Left colon (tissue), 2 donors: ENCODE data around the gene CHKB. TPM values are rescaled to one million over a fixed set of nuclear protein-coding genes. Genes with fewer than 3 reads are reported as not detected.

Experiments
- ATAC-seq: fragments of 200-7000 bp; cut with Tn5 transposase; one replicate; pipeline ENCODE4 v1.9.1; 2020; ENCODE audit warnings: mild to moderate bottlenecking, moderate library complexity
- DNase-seq, 2 donors: peaks; one replicate each; pipeline ENCODE4 v3.0.0-alpha.2; 2020
- intact Hi-C, 2 donors: fragments of 100-400 bp; cut with DNase I in 1 of 2; cut with micrococcal nuclease in 1 of 2; formaldehyde crosslinking; loops; one replicate each; pipeline versions ENCODE4 v1.11.2 to v1.14.0; 2022; cut with DNase I, micrococcal nuclease
- total RNA-seq, 2 donors: library from RNA; stranded (reverse); fragmentation: NEBNext Ultra II Directional; extraction: Animal tissue kit (Norgen Biotek cat#: 25700); gene quantifications; one replicate each; pipeline ENCODE4 v1.2.1, GENCODE V29; 2021
- donor health status: DM: no; HTN: no; CAD: no.
- donor health status: DM: yes; HTN: yes; CAD: no.

CHKB gene
- total RNA-seq, 2 donors from 2014 or later, result 66.9 to 72.7 TPM

DNA sequence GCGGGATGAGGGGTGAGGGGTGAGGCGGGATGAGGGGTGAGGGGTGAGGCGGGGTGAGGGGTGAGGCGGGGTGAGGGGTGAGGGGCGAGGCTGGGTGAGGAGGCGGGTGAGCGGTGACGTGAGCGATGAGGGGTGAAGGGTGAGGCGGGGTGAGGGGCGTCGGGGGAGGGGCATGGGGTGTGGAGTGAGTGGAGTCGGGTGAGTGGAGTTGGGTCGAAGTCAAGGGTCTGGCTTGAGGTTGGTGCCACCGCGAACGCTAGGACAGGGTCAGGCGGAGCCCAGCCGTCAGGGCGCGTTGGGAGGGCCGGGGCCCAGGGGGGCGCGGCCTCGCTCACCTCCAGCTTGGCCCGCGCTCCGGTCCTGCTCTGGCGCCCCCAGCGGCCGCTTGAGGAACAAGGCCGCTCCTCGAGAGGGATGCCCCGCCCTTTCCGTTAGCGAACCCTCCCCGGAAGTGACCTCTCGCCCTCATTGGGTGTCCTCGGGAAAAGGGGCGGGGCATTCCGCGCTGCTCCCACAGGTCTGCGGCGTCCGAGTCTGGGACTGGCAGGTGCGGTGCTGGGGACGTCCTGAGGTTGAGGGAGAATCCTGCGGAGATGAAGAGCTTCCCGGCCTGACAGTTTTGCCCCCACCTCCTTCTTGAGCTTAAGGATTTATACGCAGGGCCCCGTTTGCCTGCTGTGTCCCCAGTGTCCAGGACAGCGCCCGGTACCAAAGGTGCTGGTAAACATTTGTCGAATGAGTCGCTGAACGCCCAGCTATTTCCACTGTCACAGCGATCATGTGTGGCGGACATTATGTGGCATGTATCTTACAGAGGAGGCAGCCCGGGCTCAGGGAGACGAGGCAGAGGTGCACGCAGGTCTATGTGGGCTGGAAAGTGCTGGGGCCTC is 19.9 kb downstream of the CHKB start, which contains the start of gene SYCE3:
TSS of gene SYCE3 (minus strand) at position 397 of the 890 bp plus-strand sequence. CDS start 6,514 bp downstream, outside the sequence.
- peak; percentile 90 for ATAC-seq
- peak; percentile 98 to 100 for DNase-seq
- intact Hi-C loops, result no loop called here

DNA sequence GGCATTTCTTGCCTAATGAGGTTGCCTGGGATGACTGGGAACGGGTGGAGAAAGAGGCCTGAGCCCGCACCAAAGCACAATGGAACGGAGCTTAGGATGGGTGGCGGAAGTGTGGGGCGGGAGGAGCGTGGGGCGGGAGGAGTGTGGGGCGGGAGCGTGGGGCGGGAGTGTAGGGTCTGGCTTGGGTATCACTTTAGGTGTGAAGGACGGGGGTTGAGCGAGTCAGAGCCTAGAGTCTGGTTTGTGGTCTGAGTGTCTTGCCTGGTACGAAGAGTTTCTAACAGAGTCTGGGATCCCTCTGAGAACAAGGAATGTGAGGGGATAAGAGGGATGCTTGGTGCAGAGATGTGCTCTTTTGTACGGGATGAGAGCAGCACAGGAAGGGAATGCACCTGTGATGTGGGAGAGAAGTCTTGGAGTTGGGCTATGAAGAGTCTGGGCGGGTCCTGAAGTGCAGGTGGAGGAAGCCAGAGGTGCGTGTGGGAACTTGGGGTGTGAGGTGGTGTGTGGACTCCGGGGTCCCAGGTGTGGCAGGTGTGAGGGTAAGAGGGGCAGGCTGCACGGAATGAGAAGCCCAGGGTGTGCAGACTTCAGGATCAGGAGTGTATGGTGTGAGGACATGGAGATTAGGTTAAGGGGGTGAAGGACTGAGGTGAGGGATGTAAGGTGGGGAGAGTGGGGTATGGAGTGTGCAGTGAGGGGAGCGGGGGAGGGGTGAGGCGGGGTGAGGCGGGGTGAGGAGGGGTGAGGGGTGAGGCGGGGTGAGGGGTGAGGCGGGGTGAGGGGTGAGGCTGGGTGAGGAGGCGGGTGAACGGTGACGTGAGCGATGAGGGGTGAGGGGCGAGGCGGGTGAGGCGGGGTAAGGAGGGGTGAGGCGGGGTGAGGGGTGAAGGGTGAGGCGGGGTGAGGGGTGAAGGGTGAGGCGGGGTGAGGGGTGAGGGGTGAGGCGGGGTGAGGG is 21.0 kb downstream of the CHKB start:
- ATAC-seq, result no peak
- DNase-seq, result no peak
- intact Hi-C loops, result no loop called here

DNA sequence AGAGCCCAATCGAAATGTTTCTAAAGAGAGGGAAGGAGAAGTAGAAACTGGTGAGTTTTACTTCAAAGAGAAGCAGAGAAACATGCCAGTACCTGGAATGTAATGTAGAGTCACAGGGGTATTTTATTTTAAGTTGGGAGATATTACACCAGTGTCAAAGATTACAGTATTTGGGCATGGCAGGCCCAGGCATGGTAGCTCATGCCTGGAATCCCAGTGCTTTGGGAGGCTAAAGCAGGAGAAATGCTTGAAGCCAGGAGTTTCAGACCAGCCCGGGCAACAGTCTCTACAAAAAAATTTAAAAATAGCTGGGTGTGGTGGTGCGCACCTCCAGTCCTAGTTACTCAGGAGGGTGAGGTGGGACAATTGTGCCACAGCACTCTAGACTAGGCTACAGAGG is 22.6 kb downstream of the CHKB start:
- intact Hi-C loops, result no loop called here
- ATAC-seq (no peak), DNase-seq (no peak)

- no peak for ATAC-seq
- intact Hi-C loops, result no loop called here
- DNase-seq, result no peak
These were observed 25.9 kb downstream of the CHKB start for GRCh38 chr22:50556703-50557102.

GRCh38 chr22:50553310-50553709 is 29.3 kb downstream of the CHKB start:
- no peak for ATAC-seq
- intact Hi-C loops, result no loop called here
- no peak for DNase-seq

GRCh38 chr22:50551160-50551752 is 31.4 kb downstream of the CHKB start:
- DNase-seq, result no peak
- intact Hi-C loops, result no loop called here
- ATAC-seq, result peak; percentile 43

- DNase-seq (no peak), ATAC-seq (no peak)
- intact Hi-C loops, result no loop called here
These were observed 32.3 kb downstream of the CHKB start for GRCh38 chr22:50550395-50550794.

GRCh38 chr22:50548921-50549790 is 33.5 kb downstream of the CHKB start:
- no peak for DNase-seq
- intact Hi-C loops, result no loop called here
- no peak for ATAC-seq

- intact Hi-C loops, result no loop called here
- peak in 1 of 2 donors; percentile 58 for DNase-seq
- peak; percentile 9 for ATAC-seq
These were observed 34.4 kb downstream of the CHKB start for GRCh38 chr22:50548040-50548920.

GRCh38 chr22:50547263-50547985 is 35.2 kb downstream of the CHKB start:
- no peak for DNase-seq
- no peak for ATAC-seq
- intact Hi-C loops, result no loop called here

DNA sequence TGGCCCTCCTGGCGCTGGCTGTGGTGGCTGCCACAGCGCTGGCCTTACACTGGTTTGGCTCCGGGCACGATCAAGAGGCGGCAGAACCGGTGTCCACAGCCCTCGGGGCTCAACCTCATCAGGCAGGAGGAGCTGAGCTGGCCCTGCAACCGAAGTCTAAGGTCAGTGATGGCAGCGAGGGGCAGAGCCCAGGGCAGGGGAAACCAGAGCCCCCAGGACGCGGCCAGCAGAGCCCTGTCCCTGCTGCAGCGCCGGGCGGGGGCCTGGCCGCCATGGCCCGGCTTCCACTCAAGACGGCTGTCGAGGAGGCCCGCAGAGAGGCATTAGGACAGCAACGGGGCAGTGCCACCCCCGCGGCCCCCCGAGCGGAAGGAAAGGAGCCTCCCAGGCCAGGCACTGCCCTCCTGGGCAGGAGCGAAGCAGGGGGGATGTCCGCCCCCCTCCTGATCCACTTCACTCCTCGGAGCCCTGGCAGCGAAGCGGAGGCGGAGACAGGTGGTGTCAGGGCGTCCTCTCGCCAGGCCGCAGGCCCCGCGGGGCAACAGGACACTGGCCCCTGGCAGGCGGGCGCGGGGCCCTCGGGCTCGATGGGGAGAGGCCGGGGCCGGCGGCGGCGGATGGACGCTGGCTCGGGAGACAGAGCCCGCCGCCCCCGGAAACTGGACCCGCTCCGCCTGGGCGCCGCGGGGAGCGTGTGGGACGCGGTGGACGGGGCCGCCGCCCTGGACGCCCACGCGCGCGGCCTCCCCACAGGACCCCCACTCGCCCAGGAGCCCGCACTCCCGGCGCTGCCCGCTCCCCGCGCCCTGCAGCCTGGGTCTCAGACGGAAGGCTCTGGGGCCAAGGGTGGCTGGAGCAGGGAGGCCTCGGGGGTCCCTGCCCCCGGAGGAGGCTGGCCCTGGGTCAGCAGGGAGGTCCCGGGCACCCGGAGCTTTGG is 36.1 kb downstream of the CHKB start:
- no peak for ATAC-seq
- intact Hi-C loops, result no loop called here
- DNase-seq, result no peak

- ATAC-seq (no peak), DNase-seq (peak in 1 of 2 donors; percentile 29)
- intact Hi-C loops, result no loop called here
These were observed 36.9 kb downstream of the CHKB start, which contains the start of gene KLHDC7B for GRCh38 chr22:50545522-50546325. KLHDC7B (plus strand) TSS chr22:50545899; CDS start chr22:50546244, 345 bp downstream.

DNA sequence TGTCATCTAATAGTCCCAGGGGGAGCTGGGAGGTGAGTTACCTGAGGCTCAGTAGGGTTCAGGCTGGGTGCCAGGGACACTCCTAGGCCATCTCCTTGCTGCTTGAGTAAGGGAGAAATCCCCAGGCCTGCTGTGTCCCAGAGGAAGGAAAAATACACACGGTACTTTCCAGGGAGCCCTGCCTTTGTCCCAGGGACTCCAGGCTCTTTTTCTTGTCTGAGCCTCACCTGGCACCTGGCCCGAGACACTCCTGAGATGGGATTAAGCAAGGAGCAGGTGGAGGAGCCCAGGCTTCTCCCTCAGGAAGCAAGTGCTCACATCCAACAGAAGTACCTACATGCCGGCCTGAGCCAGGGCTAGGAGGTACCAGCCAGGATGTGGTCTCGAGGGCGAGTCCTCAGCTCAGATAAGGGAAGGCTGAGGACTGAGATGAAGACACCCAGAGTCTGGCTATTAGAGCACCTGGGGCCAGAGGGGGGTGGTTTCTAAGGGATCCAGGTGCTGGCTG is 37.8 kb downstream of the CHKB start:
- peak; percentile 59 to 70 for DNase-seq
- ATAC-seq, result peak; percentile 40

GRCh38 chr22:50544078-50544745 is 38.4 kb downstream of the CHKB start:
- intact Hi-C loops, result no loop called here
- peak; percentile 77 for ATAC-seq
- DNase-seq, result peak; percentile 83 to 92

More for the DNA sequence above, 37.8 kb downstream of the CHKB start:
- intact Hi-C loops, result no loop called here
